Smooth muscle cell of the pulmonary artery (primary cell): ENCODE data around the gene JPH3. TPM values are rescaled to one million over a fixed set of nuclear protein-coding genes. Genes with fewer than 3 reads are reported as not detected.

ENCODE experiments used
- total RNA-seq: library from RNA; depleted of rRNA; stranded (reverse); fragments of >200 nt; gene quantifications from 2 replicates; pipeline ENCODE4 v1.2.3, GENCODE V29; 2014

The JPH3 gene
- total RNA-seq, result 0.03 TPM in 1 of 2 replicates, not detected in the other

GRCh38 chr16:87602001-87602775 lies at the start of gene JPH3:
JPH3 (plus strand) TSS chr16:87602508; CDS start chr16:87603147, 639 bp downstream.

Other genes starting within 250 kb of the JPH3 start
- 43.7 and 48.9 TPM in 2 replicates for gene FBXO31, start 218.7 kb upstream of the JPH3 start, total RNA-seq
- 62.6 and 68.9 TPM in 2 replicates for gene MAP1LC3B, start 210.2 kb upstream of the JPH3 start, total RNA-seq
- 15.7 and 16.7 TPM in 2 replicates for gene ZCCHC14, start 109.5 kb upstream of the JPH3 start, total RNA-seq
- gene KLHDC4, start 163.5 kb downstream of the JPH3 start, total RNA-seq, result 19.8 and 24.3 TPM in 2 replicates